HEK293T (cell line): ENCODE data around the gene TENM3.

Experiments used
- CTCF ChIA-PET: fragments of 350-600 bp; formaldehyde crosslinking; extraction: SDS; loops from one replicate; lab custom pipeline; 2021; ENCODE audit warnings: antibody characterized with exemption, inconsistent platforms; lab: Yijun Ruan, JAX
- POLR2A ChIA-PET: fragments of 350-600 bp; formaldehyde crosslinking; extraction: SDS; loops from one replicate; lab custom pipeline; 2020; ENCODE audit warnings: antibody characterized with exemption, inconsistent platforms; lab: Yijun Ruan, JAX
- DNase-seq: peaks from one replicate; pipeline ENCODE4 v3.0.0; 2012; ENCODE audit warnings: mixed read lengths; ENCODE audit errors: extremely low spot score
- ARNT ChIP-seq: fragments of 450-650 bp; IDR thresholded peaks from 2 replicates; pipeline ENCODE4 v1.6.1; 2017; ENCODE audit warnings: mild to moderate bottlenecking
- BHLHE40 ChIP-seq: fragments of 450-650 bp; IDR thresholded peaks from 2 replicates; pipeline ENCODE4 v1.6.1; 2016; ENCODE audit warnings: mild to moderate bottlenecking, moderate library complexity, borderline replicate concordance
- CTBP1 ChIP-seq: fragments of 450-650 bp; IDR thresholded peaks from 2 replicates; pipeline ENCODE4 v1.6.1; 2016; ENCODE audit warnings: borderline replicate concordance
- ELF4 ChIP-seq: fragments of 450-650 bp; IDR thresholded peaks from 2 replicates; pipeline ENCODE4 v1.6.1; 2017; ENCODE audit warnings: antibody characterized with exemption
- FOXA1 ChIP-seq: fragments of 450-650 bp; IDR thresholded peaks from 2 replicates; pipeline ENCODE4 v1.6.1; 2016; ENCODE audit warnings: mild to moderate bottlenecking
- FOXK2 ChIP-seq: fragments of 450-650 bp; IDR thresholded peaks from 2 replicates; pipeline ENCODE4 v1.6.1; 2016; ENCODE audit warnings: mild to moderate bottlenecking
- FOXM1 ChIP-seq: fragments of 450-650 bp; IDR thresholded peaks from 2 replicates; pipeline ENCODE4 v1.6.1; 2017; ENCODE audit warnings: mild to moderate bottlenecking, borderline replicate concordance
- HDGF ChIP-seq: fragments of 450-650 bp; IDR thresholded peaks from 2 replicates; pipeline ENCODE4 v1.6.1; 2017; ENCODE audit warnings: antibody characterized with exemption, borderline replicate concordance
- L3MBTL2 ChIP-seq: fragments of 450-650 bp; conservative IDR thresholded peaks from 2 replicates; pipeline ENCODE4 v1.6.1; 2016; ENCODE audit warnings: mild to moderate bottlenecking
- LEF1 ChIP-seq: fragments of 450-650 bp; IDR thresholded peaks from 2 replicates; pipeline ENCODE4 v1.6.1; 2017; ENCODE audit warnings: mild to moderate bottlenecking, borderline replicate concordance
- NFRKB ChIP-seq: fragments of 450-650 bp; IDR thresholded peaks from 2 replicates; pipeline ENCODE4 v1.6.1; 2016; ENCODE audit warnings: mild to moderate bottlenecking, moderate library complexity
- PKNOX1 ChIP-seq: fragments of 450-650 bp; IDR thresholded peaks from 2 replicates; pipeline ENCODE4 v1.6.1; 2016
- SP1 ChIP-seq: fragments of 450-650 bp; IDR thresholded peaks from 2 replicates; pipeline ENCODE4 v1.6.1; 2017
- SUZ12 ChIP-seq: fragments of 450-650 bp; IDR thresholded peaks from 2 replicates; pipeline ENCODE4 v1.6.1; 2016; ENCODE audit warnings: mild to moderate bottlenecking
- TARDBP ChIP-seq: fragments of 450-650 bp; IDR thresholded peaks from 2 replicates; pipeline ENCODE4 v1.6.1; 2016
- ZNF384 ChIP-seq: fragments of 450-650 bp; IDR thresholded peaks from 2 replicates; pipeline ENCODE4 v1.6.1; 2016

TENM3 gene

DNA sequence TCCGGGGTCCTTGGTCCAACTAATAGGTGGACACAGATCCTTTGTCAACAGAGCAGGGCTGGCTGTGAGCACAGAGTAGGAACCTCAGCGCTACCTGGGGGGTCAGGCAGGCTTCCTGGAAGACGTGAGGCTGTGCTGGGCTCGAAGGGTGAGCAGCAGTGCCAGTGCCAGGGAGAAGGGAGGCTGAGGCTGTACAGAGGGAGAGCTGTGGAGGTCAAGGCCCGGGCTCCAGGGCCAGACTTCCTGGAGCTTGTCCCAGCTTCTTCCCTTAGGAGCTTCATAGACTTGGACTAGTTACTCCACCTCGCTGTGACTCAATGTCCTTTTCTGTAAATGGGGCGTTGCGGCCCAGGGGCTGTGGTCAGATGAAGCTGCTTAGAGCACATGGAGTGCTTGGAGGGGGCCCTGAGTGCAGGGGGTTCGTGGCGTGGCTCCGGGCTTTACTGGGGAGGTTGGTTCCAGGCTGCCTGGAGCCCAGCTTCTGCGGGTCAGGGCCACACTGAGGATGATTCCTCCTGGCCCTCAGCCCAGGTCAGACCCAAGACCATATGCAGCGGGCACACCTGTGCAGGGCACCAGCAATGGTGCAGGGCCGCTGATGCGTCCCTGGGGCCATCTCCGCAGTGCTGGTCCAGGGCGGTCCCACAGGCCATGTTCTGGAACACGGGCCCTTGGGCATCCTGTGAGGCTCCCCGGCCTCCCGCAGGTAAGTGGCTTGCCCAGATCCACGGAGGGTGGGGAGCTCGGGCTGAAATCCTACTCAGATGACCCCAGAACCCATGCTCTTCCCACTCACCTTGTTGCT is 575.9 kb downstream of the TENM3 start:
- POLR2A ChIA-PET: interaction anchor here (1.1 kb wide), 1 partner anchor 11 kb away, joined by 3 read pairs; no protein-coding TSS in a partner anchor
- TF ChIP-seq NFRKB: no peak
- TF ChIP-seq FOXK2: no peak
- no peak for TF ChIP-seq FOXA1
- no peak for TF ChIP-seq PKNOX1
- TF ChIP-seq CTBP1: no peak
- no peak for TF ChIP-seq ELF4
- TF ChIP-seq SP1: no peak
- no peak for TF ChIP-seq TARDBP
- no peak for TF ChIP-seq ZNF384
- TF ChIP-seq FOXM1: no peak
- TF ChIP-seq SUZ12: no peak
- TF ChIP-seq L3MBTL2: no peak
- TF ChIP-seq ARNT: no peak
- CTCF ChIA-PET: no interaction called here
- no peak for DNase-seq

GRCh38 chr4:182819751-182820150 is 576.5 kb downstream of the TENM3 start:
- DNase-seq: no peak
- CTCF ChIA-PET: no interaction called here
- POLR2A ChIA-PET: interaction anchor here (1.1 kb wide), 1 partner anchor 11 kb away, joined by 3 read pairs; no protein-coding TSS in a partner anchor
- TF ChIP-seq ELF4 (no peak), BHLHE40 (no peak), ARNT (no peak), NFRKB (no peak), ZNF384 (no peak), FOXA1 (no peak), FOXK2 (no peak), TARDBP (no peak), L3MBTL2 (no peak), SP1 (no peak), CTBP1 (no peak), LEF1 (no peak), FOXM1 (no peak), SUZ12 (no peak), HDGF (no peak)

GRCh38 chr4:182822554-182822953 is 579.4 kb downstream of the TENM3 start:
- POLR2A ChIA-PET: no interaction called here
- no peak for DNase-seq
- TF ChIP-seq BHLHE40: no peak
- TF ChIP-seq ELF4: no peak
- TF ChIP-seq PKNOX1: no peak
- CTCF ChIA-PET: interaction anchor here (0.6 kb wide), 1 partner anchor 116 kb away, joined by 3 read pairs; no protein-coding TSS in a partner anchor

DNA sequence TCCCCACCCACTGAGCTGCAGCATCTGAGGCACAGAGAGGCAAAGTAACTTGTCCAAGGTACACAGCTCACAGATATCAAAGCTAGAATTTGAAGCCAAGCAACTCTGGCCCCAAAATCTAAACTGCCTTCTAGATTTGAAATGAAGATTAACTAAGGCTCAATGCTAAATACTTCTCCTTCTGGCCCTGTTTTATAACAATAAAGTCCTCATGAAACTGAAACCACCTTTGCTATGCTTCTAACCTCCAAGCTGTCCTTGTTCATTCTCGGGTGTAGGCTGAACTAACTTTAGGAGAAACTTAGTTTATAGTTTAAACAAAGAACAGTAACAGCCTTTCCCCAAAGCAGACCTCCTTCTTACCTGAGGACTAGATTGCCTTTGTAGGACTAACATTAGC is 580.4 kb downstream of the TENM3 start:
- POLR2A ChIA-PET: no interaction called here
- no peak for DNase-seq
- CTCF ChIA-PET: interaction anchor here (1.4 kb wide), 1 partner anchor 18 kb away, joined by 3 read pairs; no protein-coding TSS in a partner anchor
- TF ChIP-seq LEF1 (no peak), SUZ12 (no peak), FOXM1 (no peak), PKNOX1 (no peak), L3MBTL2 (no peak), SP1 (no peak), CTBP1 (no peak), ARNT (no peak), HDGF (no peak), ZNF384 (no peak), FOXK2 (no peak), BHLHE40 (no peak), TARDBP (no peak), ELF4 (no peak), FOXA1 (no peak), NFRKB (no peak)

GRCh38 chr4:182825003-182825402 is 581.8 kb downstream of the TENM3 start:
- CTCF ChIA-PET: no interaction called here
- DNase-seq: no peak
- POLR2A ChIA-PET: no interaction called here
- TF ChIP-seq HDGF: no peak
- no peak for TF ChIP-seq ARNT
- TF ChIP-seq PKNOX1: no peak
- no peak for TF ChIP-seq SP1
- TF ChIP-seq FOXK2: no peak
- no peak for TF ChIP-seq NFRKB
- no peak for TF ChIP-seq LEF1
- no peak for TF ChIP-seq SUZ12
- TF ChIP-seq FOXA1: no peak
- TF ChIP-seq TARDBP: no peak
- no peak for TF ChIP-seq ZNF384
- no peak for TF ChIP-seq ELF4
- no peak for TF ChIP-seq BHLHE40
- no peak for TF ChIP-seq L3MBTL2
- TF ChIP-seq CTBP1: no peak
- no peak for TF ChIP-seq FOXM1
